Activated T-cell treated with anti-CD3 and anti-CD28 coated beads for 48 hours (primary cell): ENCODE measurements around the gene BMPR1A.

ENCODE experiments used
- DNase-seq: peaks from one replicate; pipeline ENCODE4 v3.0.0-alpha.2; 2020; ENCODE audit warnings: low read depth

The BMPR1A gene

GRCh38 chr10:86765548-86765947, 9.1 kb downstream of the BMPR1A start:
- no peak for DNase-seq

- no peak for DNase-seq
Measured at GRCh38 chr10:86768412-86769062, 12.1 kb downstream of the BMPR1A start.

- no peak for DNase-seq
Measured at GRCh38 chr10:86769991-86770390, 13.6 kb downstream of the BMPR1A start.

DNA sequence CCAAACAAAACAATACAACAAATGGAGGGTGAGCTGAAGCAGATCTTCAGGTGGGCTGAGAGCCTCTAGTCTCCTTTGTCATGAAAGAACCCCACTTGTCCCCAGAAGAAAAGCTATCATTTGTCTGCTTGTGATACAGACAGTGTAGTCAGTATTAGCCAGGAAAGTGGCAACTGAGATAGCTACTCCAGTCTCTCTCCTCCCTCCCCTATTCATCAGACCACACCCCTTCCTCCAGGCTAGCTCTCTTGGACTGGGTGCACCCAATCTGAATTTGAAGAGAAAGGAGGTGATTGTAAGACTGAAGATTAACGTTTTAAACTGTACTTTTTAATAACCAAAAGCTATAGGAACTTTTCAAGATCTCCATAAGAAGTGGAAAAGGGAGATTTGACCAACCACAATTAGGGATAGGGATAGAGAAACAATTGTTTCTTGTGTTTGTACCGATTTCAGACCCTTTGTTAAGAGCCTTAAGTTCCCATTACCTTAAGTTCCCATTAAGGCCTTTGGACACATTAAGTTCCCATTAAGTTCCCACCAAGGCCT, 14.1 kb downstream of the BMPR1A start:
- no peak for DNase-seq

- no peak for DNase-seq
Measured at GRCh38 chr10:86773498-86773897, 17.1 kb downstream of the BMPR1A start.

GRCh38 chr10:86775056-86775869, 18.8 kb downstream of the BMPR1A start:
- no peak for DNase-seq

DNA sequence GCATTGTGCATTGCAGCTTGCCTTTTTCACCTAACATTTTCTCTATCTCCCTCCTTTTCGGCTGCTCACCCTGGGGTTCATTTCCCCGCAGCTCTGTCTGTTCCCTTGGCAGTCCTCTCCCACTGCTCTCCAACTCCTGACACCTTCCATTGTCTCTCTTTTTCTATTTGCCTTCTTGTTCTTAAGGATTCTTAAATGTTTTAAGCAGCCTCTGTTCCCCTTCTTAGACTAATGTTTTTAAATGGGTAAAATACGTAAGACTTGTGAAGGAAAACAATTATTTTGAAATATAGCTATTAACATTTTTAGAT, 19.4 kb downstream of the BMPR1A start:
- no peak for DNase-seq

GRCh38 chr10:86779220-86780017, 23.0 kb downstream of the BMPR1A start:
- no peak for DNase-seq

- DNase-seq: no peak
Measured at GRCh38 chr10:86782701-86783418, 26.4 kb downstream of the BMPR1A start.

GRCh38 chr10:86785037-86785436, 28.6 kb downstream of the BMPR1A start:
- DNase-seq: no peak

GRCh38 chr10:86785968-86786367, 29.5 kb downstream of the BMPR1A start:
- DNase-seq: no peak

DNA sequence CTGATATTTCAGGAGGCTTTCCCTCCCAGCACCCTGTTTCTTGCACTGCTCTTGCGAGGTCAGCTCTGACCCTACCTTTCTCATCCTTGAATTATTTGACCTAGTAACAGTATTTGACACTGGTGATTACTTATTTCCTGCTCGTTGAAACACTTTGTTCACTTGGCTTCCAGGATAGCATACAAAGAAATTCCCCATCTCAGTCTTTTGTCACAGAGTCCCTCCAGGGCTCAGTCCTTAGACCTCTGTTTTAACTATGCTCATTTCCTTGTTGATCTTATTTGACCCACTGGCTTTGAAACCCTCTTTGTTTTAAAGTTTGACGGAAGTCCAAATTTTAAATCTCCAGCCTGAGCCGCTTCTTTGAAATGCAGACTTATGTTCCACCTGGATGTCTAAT, 29.9 kb downstream of the BMPR1A start:
- no peak for DNase-seq

- no peak for DNase-seq
Measured at GRCh38 chr10:86790394-86790793, 34.0 kb downstream of the BMPR1A start.

DNA sequence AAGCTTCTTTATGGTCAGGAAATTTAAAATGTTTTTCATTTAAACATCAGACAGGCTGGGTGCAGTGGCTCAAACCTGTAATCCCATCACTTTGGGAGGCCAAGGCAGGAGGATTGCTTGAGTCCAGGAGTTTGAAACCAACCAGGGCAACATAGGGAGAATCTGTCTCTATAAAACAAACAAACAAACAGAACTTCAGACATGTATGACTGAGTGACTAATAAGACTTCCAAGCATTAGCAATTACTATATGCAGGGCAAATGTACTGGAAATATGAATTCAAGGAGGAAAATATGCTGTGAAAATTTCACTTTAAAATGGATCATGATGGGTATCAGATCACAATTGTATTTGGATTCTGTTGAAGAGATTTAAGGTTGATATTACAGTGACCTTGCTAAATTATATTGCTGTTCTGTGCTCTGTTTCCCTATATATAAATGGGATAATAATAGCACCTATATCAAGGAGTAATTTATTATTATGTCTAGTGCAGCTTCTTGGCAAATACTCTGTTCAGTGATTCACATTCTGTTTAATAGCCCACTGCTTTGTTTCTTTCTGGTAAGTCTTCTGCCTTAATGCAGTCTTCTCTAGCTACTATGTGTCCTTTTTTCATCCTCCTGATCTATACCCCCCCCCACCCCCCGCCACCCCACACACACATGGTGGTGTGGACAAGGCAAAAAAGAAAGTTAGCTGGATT, 36.2 kb downstream of the BMPR1A start:
- no peak for DNase-seq

- no peak for DNase-seq
Measured at GRCh38 chr10:86793696-86794095, 37.3 kb downstream of the BMPR1A start.

DNA sequence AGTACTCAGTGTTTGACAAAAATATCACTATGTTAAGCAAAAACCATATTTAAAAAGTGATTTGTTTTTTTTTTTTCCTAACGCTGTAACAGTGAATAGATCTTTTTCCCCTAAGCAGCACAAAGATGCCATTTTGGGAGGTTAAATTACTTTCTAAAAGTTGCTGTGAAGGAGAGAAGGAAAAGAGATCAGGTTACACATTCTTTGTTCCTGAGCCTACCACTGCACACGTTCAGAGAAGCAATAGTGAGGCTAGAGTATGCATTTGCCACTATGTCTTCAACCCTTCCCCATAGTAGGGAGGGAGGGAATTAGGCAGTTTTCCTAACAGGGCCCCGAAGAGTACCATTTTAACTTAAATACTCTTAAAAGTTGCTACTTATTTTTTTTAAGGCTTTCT, 38.9 kb downstream of the BMPR1A start:
- no peak for DNase-seq

DNA sequence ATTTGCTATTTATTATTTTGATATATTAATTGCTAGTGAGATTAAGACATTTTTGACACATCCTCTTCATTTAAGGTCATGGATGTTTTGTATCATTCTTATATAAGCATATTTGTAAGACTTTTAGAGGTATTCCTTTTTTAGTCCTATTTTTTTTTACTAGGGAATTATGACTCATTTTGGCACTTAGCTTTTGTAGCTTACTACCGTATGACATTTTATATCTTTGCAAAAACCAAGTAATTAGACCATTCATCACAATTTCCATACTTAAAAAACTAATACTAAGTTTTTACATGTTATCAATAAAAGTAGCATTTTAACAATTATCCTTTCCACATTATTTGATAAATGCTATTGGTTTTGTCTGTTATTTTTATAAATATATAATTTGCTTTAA, 41.6 kb downstream of the BMPR1A start:
- no peak for DNase-seq

DNA sequence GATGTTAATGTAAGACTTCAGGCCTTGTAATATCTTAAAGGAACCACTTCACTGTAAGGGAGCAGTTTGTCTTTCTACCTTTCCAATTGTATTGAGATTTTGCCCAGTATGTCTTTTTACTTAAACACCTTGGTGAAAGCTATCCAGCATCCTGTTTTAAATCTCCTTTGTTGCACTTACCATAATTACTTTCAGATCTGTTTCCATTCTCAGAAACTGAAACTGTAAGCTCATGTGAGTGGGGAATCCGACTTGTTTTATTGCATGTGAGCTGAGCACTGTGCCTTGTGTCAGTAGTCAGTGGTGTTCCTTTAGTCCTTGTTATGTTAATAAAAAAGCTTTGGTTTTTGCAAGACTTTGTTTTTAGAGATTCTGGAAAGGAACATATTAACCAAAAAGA, 42.2 kb downstream of the BMPR1A start:
- no peak for DNase-seq

- DNase-seq: no peak
Measured at GRCh38 chr10:86799188-86799845, 42.9 kb downstream of the BMPR1A start.

- no peak for DNase-seq
Measured at GRCh38 chr10:86801995-86802394, 45.6 kb downstream of the BMPR1A start.
